K562 (cell line): ENCODE results near the gene ITGA3.

Source experiments
- AFF1 ChIP-seq, 2 experiments: fragments of 450-650 bp; IDR thresholded peaks; 2 replicates each; pipeline ENCODE4 v1.6.1; 2018; ENCODE audit warnings: mild to moderate bottlenecking in 2 of 2, low read depth in 1 of 2; ENCODE audit not compliant: partially characterized antibody in 2 of 2
- ATF1 ChIP-seq, 2 experiments: fragments of 450-650 bp in 1 of 2; IDR thresholded peaks; 2 replicates each; pipeline ENCODE4 v1.6.1; 2016; ENCODE audit warnings: missing compliant biosample characterization in 1 of 2, missing genetic modification characterization in 1 of 2
- CTCF ChIP-seq, 3 experiments: IDR thresholded peaks in 2 of 3; conservative IDR thresholded peaks in 1 of 3; 2 replicates each; pipeline ENCODE4 v1.5.1; 2011 to 2012; ENCODE audit warnings: low read length in 3 of 3, mild to moderate bottlenecking in 3 of 3, control low read depth in 2 of 3, improper control_type of control experiment in 1 of 3, inconsistent platforms in 1 of 3, low read depth in 1 of 3, mixed read lengths in 1 of 3, moderate library complexity in 1 of 3; ENCODE audit not compliant: insufficient read depth in 2 of 3
- E2F6 ChIP-seq, 2 experiments: IDR thresholded peaks; 2 replicates each; pipeline ENCODE4 v1.6.1; 2011; ENCODE audit warnings: borderline replicate concordance in 1 of 2, control low read depth in 1 of 2, low read depth in 1 of 2, low read length in 1 of 2, mild to moderate bottlenecking in 1 of 2, mixed read lengths in 1 of 2, moderate library complexity in 1 of 2; ENCODE audit not compliant: insufficient read depth in 1 of 2, insufficient read length in 1 of 2, poor library complexity in 1 of 2, severe bottlenecking in 1 of 2; ENCODE audit errors: extremely low read depth in 1 of 2
- EP300 ChIP-seq: IDR thresholded peaks from 2 replicates; pipeline ENCODE4 v1.6.1; 2012; ENCODE audit warnings: low read length, improper control_type of control experiment
- MAX ChIP-seq: sonication (generic); formaldehyde crosslinking; IDR thresholded peaks from 2 replicates; pipeline ENCODE4 v1.9.0; 2022; ENCODE audit warnings: mild to moderate bottlenecking, missing genetic modification reagents
- POLR2A ChIP-seq: fragments of 450-650 bp; conservative IDR thresholded peaks from 2 replicates; pipeline ENCODE4 v1.6.1; 2016
- RFX5 ChIP-seq: IDR thresholded peaks from 2 replicates; pipeline ENCODE4 v1.6.1; 2011; ENCODE audit warnings: low read depth, mild to moderate bottlenecking, improper control_type of control experiment, low read length
- RHOXF2B ChIP-seq: fragments of 250-450 bp; sonication (Bioruptor Pico); conservative IDR thresholded peaks from 2 replicates; pipeline ENCODE4 v1.5.1; 2021
- SMAD4 ChIP-seq: fragments of 250-450 bp; sonication (Bioruptor Pico); conservative IDR thresholded peaks from 2 replicates; pipeline ENCODE4 v1.8.0; 2021; ENCODE audit warnings: inconsistent platforms, mild to moderate bottlenecking, moderate library complexity
- TF ChIP-seq, protein P1 (sequence below): sonication (generic); formaldehyde crosslinking; IDR thresholded peaks from 2 replicates; pipeline ENCODE4 v1.8.0; 2022; ENCODE audit warnings: mild to moderate bottlenecking, missing genetic modification reagents

DNA sequence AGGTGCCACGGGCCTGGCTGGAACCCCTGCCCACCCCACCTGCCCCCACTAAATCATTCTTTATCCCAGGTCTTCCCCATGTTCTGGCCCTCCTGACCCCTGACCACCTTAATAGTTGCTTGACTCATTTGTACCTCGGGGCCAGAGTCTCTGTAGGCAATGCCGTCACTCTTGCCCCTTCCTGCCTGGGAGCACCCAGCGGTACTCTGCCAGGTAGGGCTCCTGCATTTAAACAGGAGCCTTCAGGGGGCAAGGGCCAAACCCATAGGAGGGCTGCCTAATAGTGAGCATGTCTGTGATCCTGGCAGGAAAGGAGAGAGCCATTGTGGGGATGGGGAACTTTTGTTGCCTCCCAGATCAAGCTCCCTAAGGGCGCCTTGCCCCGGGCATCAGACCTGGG is 8.8 kb upstream of the ITGA3 start:
- TF ChIP-seq SMAD4 (no peak), E2F6 (IDR thresholded peaks at IDR 0.05; ENCODE audit: borderline replicate concordance in 1 of 2, extremely low read depth in 1 of 2, insufficient read depth in 1 of 2, insufficient read length in 1 of 2, low read depth in 1 of 2, low read length in 1 of 2, poor library complexity in 1 of 2, severe bottlenecking in 1 of 2) (no peak), POLR2A (no peak), EP300 (no peak), ATF1 (CRISPR knock-in tag; IDR thresholded peaks at IDR 0.05) (no peak), ATF1 (tag; IDR thresholded peaks at IDR 0.05) (no peak), RFX5 (no peak), CTCF (IDR thresholded peaks at IDR 0.05 in 2 of 3, conservative IDR thresholded peaks at IDR 0.05 in 1 of 3; ENCODE audit: insufficient read depth in 2 of 3, low read depth in 1 of 3, low read length in 3 of 3) (no peak), AFF1 (IDR thresholded peaks at IDR 0.05; ENCODE audit: low read depth in 1 of 2, partially characterized antibody in 2 of 2) (no peak), MAX (no peak), RHOXF2B (CRISPR knock-in tag) (no peak)
- TF ChIP-seq, protein P1, sequence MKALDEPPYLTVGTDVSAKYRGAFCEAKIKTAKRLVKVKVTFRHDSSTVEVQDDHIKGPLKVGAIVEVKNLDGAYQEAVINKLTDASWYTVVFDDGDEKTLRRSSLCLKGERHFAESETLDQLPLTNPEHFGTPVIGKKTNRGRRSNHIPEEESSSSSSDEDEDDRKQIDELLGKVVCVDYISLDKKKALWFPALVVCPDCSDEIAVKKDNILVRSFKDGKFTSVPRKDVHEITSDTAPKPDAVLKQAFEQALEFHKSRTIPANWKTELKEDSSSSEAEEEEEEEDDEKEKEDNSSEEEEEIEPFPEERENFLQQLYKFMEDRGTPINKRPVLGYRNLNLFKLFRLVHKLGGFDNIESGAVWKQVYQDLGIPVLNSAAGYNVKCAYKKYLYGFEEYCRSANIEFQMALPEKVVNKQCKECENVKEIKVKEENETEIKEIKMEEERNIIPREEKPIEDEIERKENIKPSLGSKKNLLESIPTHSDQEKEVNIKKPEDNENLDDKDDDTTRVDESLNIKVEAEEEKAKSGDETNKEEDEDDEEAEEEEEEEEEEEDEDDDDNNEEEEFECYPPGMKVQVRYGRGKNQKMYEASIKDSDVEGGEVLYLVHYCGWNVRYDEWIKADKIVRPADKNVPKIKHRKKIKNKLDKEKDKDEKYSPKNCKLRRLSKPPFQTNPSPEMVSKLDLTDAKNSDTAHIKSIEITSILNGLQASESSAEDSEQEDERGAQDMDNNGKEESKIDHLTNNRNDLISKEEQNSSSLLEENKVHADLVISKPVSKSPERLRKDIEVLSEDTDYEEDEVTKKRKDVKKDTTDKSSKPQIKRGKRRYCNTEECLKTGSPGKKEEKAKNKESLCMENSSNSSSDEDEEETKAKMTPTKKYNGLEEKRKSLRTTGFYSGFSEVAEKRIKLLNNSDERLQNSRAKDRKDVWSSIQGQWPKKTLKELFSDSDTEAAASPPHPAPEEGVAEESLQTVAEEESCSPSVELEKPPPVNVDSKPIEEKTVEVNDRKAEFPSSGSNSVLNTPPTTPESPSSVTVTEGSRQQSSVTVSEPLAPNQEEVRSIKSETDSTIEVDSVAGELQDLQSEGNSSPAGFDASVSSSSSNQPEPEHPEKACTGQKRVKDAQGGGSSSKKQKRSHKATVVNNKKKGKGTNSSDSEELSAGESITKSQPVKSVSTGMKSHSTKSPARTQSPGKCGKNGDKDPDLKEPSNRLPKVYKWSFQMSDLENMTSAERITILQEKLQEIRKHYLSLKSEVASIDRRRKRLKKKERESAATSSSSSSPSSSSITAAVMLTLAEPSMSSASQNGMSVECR (CRISPR knock-in tag): no peak
